ENCODE results near the gene ELOVL1.

DNA sequence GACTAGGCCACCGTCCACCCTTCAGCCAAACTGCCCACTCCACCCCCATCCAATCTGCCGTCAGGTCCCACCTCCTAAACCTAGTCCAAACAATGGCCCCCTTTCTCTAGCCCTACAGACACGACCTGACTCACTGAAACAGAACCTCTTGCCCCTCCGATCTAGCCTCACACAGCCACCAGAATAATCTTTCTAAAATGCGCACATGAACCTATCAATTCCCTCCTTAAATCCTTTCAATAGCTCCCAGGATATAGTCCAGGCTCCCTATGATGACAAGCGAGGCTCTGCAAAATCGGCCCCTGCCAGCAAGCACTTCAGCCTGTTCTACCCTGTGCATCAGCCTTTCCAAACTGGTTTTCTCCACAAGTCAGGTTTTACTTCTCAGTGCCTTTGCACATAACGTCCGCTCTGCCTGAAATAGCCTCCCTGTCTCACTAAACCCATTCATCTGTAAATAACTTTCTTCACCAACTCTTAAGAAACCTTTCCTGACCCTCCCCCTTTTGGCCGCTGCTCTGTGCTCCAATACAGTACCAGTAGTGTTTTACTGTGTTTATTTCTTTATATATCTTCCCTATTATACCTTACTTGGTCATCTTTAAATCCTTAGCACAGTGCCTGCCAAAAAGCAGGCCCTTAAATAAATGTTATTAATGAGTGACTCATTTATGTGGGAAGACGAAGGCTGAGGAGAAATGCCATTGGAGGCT is 18.1 kb downstream of the ELOVL1 start:
- TF ChIP-seq, protein P1, sequence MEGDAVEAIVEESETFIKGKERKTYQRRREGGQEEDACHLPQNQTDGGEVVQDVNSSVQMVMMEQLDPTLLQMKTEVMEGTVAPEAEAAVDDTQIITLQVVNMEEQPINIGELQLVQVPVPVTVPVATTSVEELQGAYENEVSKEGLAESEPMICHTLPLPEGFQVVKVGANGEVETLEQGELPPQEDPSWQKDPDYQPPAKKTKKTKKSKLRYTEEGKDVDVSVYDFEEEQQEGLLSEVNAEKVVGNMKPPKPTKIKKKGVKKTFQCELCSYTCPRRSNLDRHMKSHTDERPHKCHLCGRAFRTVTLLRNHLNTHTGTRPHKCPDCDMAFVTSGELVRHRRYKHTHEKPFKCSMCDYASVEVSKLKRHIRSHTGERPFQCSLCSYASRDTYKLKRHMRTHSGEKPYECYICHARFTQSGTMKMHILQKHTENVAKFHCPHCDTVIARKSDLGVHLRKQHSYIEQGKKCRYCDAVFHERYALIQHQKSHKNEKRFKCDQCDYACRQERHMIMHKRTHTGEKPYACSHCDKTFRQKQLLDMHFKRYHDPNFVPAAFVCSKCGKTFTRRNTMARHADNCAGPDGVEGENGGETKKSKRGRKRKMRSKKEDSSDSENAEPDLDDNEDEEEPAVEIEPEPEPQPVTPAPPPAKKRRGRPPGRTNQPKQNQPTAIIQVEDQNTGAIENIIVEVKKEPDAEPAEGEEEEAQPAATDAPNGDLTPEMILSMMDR (IDR thresholded peaks at IDR 0.05) = no peak
- TF ChIP-seq POLR2A (IDR thresholded peaks at IDR 0.05; ENCODE audit: low read length) (no peak), MAZ (IDR thresholded peaks at IDR 0.05; ENCODE audit: borderline replicate concordance, low read depth, low read length) (no peak)
- TF ChIP-seq, protein P2, sequence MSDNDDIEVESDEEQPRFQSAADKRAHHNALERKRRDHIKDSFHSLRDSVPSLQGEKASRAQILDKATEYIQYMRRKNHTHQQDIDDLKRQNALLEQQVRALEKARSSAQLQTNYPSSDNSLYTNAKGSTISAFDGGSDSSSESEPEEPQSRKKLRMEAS (IDR thresholded peaks at IDR 0.05) = no peak

Measured in A549 (cell line).